ENCODE data around the gene SLIT3. TPM values are rescaled to one million over a fixed set of nuclear protein-coding genes. Genes with fewer than 3 reads are reported as not detected.

Gene SLIT3
- total RNA-seq, 1 experiment from 2014 or later = 0.92 TPM

DNA sequence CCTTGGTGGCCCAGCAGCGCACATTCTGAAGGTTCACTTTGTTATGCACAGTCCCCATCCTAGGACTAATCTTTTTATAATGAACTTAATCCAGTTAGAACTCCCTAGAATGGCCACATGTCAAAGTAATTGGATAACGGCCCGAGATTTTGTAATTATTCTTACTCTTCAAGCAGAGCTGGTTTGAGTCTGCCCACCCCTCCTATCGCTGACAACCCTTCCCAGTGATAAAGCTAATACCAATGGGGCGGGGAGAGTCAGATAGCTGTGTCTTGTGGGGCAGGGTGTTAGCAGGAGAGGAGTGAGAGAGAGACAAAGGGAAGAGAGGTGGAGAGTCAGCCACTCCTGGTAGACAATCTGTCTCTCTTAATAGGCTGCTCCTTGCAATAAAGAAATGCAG is 356.9 kb downstream of the SLIT3 start:
- Mint-ChIP-seq H3K27me3 (ENCODE audit: low read depth) (no peaks in the 10 kb centered on the region; the same call in none of the 2 replicates), H3K36me3 (ENCODE audit: insufficient read depth in 1 of 3, low read depth in 3 of 3) (no peaks in the 10 kb centered on the region), H3K4me3 (no peak overlapping the region), H3K4me1 (peaks cover 12 to 30% of the 10 kb centered on the region in 2 experiments), H3K27ac (no peak overlapping the region; a peak in 1 of 7 replicates), H3K9me3 (no peaks in the 10 kb centered on the region)
- TF ChIP-seq CTCF (conservative IDR thresholded peaks at IDR 0.05) = no peak
- H2BK15ac ChIP-seq (ENCODE audit: low read depth, low read length) = no peak overlapping the region
- no peak overlapping the region for H2BK120ac ChIP-seq (ENCODE audit: low read depth, low read length, poor library complexity, severe bottlenecking)
- H3K27me3 ChIP-seq (ENCODE audit: insufficient read depth, low read length) = no peaks in the 10 kb centered on the region
- H2BK20ac ChIP-seq (ENCODE audit: low read depth, low read length, poor library complexity, severe bottlenecking) = no peak overlapping the region
- no peak overlapping the region for H4K5ac ChIP-seq (ENCODE audit: insufficient read length, low read depth, low read length)
- H2BK12ac ChIP-seq (ENCODE audit: insufficient read length, low read depth, low read length) = no peak overlapping the region
- H3K23me2 ChIP-seq (ENCODE audit: insufficient read length, low read depth, low read length, poor library complexity, severe bottlenecking) = no peaks in the 10 kb centered on the region
- no peak overlapping the region for H3K18ac ChIP-seq (ENCODE audit: insufficient read length, low read depth, low read length)
- no peak overlapping the region for H2BK5ac ChIP-seq (ENCODE audit: insufficient read length, low read length)
- H3K4ac ChIP-seq (ENCODE audit: low read depth, low read length) = no peak overlapping the region
- no CpG with 5 or more reads among the region's 5 CpGs for WGBS (ENCODE audit: extremely low coverage, insufficient read length, low lambda C conversion rate)
- no peaks in the 10 kb centered on the region for H3K79me1 ChIP-seq (ENCODE audit: insufficient read depth, low read depth, low read length, poor library complexity, severe bottlenecking)
- H3K14ac ChIP-seq (ENCODE audit: insufficient read depth, low read length) = no peak overlapping the region
- H4K91ac ChIP-seq (ENCODE audit: insufficient read length, low read depth, low read length) = no peak overlapping the region
- no peaks in the 10 kb centered on the region for H4K20me1 ChIP-seq (ENCODE audit: control insufficient read depth, insufficient read depth, insufficient read length)
- no peak overlapping the region for H2AFZ ChIP-seq (ENCODE audit: low read length)
- no peak overlapping the region for H3K4me2 ChIP-seq (ENCODE audit: insufficient read depth, insufficient read length, low read length)
- H3K9ac ChIP-seq (ENCODE audit: extremely low read depth, insufficient read length, low read length) = no peak overlapping the region
- H3K4me1 ChIP-seq (ENCODE audit: insufficient read depth, low read length) = no peaks in the 10 kb centered on the region
- H3K56ac ChIP-seq (ENCODE audit: insufficient read length, low read depth, low read length) = no peak overlapping the region
- no peak for DNase-seq
- no peaks in the 10 kb centered on the region for H3K79me2 ChIP-seq (ENCODE audit: insufficient read depth, low read length)
- no peak overlapping the region for H3T11ph ChIP-seq (ENCODE audit: low read length)
- no peak overlapping the region for H2AK5ac ChIP-seq (ENCODE audit: insufficient read length, low read length)
- H3K23ac ChIP-seq (ENCODE audit: insufficient read length, low read depth, low read length) = no peak overlapping the region
- no peak overlapping the region for H4K8ac ChIP-seq (replicated peaks; ENCODE audit: insufficient read length, low read depth, low read length)
- H3K27ac ChIP-seq (ENCODE audit: insufficient read length, low read depth, low read length) = no peak overlapping the region
- no peaks in the 10 kb centered on the region for H3K9me3 ChIP-seq (ENCODE audit: control insufficient read depth, low read depth, low read length)
